ENCODE results near the gene ZFHX3. TPM values are rescaled to one million over a fixed set of nuclear protein-coding genes. Genes with fewer than 3 reads are reported as not detected.

The ZFHX3 gene
- total and polyA plus RNA-seq, 2 experiments from 2014 or later = 6.7 to 12.2 TPM

DNA sequence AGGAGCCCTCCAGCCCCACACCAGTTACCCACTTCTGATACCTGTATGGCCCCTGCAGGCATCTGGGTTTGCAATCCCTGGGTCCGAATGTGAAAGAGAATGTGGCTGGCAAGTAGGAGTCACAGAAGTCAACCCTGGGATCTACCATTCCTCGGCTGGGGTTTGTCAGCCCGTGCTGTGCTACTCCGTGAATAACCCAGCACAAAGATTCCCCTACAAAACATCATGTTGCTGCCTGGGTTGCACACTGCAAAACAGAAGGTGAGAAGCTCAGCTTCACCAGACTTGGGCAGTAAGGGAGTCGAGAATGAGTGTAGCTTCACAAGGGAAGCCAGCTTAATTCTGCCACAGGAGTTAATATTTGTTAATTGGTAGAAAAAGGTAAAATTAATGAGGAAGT lies 137.1 kb downstream of the ZFHX3 start:
- no peak overlapping the region for H3K27ac ChIP-seq
- no peaks in the 10 kb centered on the region for H3K36me3 ChIP-seq
- no peaks in the 10 kb centered on the region for H3K27me3 ChIP-seq
- TF ChIP-seq, protein P1, sequence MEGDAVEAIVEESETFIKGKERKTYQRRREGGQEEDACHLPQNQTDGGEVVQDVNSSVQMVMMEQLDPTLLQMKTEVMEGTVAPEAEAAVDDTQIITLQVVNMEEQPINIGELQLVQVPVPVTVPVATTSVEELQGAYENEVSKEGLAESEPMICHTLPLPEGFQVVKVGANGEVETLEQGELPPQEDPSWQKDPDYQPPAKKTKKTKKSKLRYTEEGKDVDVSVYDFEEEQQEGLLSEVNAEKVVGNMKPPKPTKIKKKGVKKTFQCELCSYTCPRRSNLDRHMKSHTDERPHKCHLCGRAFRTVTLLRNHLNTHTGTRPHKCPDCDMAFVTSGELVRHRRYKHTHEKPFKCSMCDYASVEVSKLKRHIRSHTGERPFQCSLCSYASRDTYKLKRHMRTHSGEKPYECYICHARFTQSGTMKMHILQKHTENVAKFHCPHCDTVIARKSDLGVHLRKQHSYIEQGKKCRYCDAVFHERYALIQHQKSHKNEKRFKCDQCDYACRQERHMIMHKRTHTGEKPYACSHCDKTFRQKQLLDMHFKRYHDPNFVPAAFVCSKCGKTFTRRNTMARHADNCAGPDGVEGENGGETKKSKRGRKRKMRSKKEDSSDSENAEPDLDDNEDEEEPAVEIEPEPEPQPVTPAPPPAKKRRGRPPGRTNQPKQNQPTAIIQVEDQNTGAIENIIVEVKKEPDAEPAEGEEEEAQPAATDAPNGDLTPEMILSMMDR (IDR thresholded peaks at IDR 0.05; ENCODE audit: low read depth, low read length) = no peak
- no peaks in the 10 kb centered on the region for H3K9me3 ChIP-seq (ENCODE audit: low read depth)
- no peak overlapping the region for H3K4me3 ChIP-seq
- H3K4me1 ChIP-seq (ENCODE audit: low read depth) = no peaks in the 10 kb centered on the region
- no peak for DNase-seq (ENCODE audit: low read depth in 1 of 2, low spot score in 1 of 2)

DNA sequence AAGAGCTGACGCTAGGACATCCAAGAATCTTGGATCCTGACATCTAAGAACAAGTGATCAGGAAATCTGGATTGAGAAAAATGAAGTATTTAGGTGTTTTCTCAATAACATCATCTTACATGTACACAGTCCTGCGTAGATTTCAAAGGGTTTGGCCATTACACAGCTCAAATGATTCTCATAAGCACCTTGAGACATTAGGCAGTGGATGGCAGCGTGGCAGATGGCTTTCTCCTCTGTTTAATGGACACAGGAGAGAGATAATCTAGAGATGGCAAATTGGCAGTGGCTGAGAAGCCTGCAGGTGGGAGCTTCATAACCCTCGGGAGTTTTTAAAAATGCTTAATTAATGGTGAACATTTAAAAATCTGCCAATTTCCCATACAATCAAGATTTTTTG lies 137.5 kb downstream of the ZFHX3 start:
- H3K27me3 ChIP-seq = no peaks in the 10 kb centered on the region
- no peaks in the 10 kb centered on the region for H3K9me3 ChIP-seq (ENCODE audit: low read depth)
- H3K4me1 ChIP-seq (ENCODE audit: low read depth) = no peaks in the 10 kb centered on the region
- no peak overlapping the region for H3K27ac ChIP-seq
- TF ChIP-seq, protein P1 (IDR thresholded peaks at IDR 0.05; ENCODE audit: low read depth, low read length) = no peak
- no peak overlapping the region for H3K4me3 ChIP-seq
- DNase-seq (ENCODE audit: low read depth in 1 of 2, low spot score in 1 of 2) = no peak
- no peaks in the 10 kb centered on the region for H3K36me3 ChIP-seq

DNA sequence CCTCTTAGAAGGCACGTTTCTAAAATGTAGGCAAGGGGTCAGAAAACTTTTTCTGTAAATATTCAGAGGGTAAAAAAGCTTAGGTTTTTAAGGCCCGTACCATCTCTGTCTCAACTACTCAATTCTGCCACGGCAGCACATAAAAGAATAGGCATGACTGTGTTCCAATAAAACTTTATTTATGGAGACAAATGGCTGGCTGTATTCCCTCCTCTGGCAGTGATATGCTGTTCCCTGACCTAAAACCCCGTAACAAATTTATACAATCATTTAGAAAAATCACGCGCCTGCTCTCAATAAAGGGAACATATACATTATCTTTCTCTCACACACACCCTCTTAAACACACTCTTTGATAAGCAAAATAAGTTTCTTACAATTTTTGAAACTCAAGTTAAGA lies 138.7 kb downstream of the ZFHX3 start:
- Histone ChIP-seq H3K9me3 (ENCODE audit: low read depth) (no peaks in the 10 kb centered on the region), H3K4me3 (no peak overlapping the region), H3K27ac (no peak overlapping the region), H3K27me3 (no peaks in the 10 kb centered on the region), H3K36me3 (no peaks in the 10 kb centered on the region), H3K4me1 (ENCODE audit: low read depth) (no peaks in the 10 kb centered on the region)
- TF ChIP-seq, protein P1 (IDR thresholded peaks at IDR 0.05; ENCODE audit: low read depth, low read length) = no peak
- no peak for DNase-seq (ENCODE audit: low read depth in 1 of 2, low spot score in 1 of 2)

DNA sequence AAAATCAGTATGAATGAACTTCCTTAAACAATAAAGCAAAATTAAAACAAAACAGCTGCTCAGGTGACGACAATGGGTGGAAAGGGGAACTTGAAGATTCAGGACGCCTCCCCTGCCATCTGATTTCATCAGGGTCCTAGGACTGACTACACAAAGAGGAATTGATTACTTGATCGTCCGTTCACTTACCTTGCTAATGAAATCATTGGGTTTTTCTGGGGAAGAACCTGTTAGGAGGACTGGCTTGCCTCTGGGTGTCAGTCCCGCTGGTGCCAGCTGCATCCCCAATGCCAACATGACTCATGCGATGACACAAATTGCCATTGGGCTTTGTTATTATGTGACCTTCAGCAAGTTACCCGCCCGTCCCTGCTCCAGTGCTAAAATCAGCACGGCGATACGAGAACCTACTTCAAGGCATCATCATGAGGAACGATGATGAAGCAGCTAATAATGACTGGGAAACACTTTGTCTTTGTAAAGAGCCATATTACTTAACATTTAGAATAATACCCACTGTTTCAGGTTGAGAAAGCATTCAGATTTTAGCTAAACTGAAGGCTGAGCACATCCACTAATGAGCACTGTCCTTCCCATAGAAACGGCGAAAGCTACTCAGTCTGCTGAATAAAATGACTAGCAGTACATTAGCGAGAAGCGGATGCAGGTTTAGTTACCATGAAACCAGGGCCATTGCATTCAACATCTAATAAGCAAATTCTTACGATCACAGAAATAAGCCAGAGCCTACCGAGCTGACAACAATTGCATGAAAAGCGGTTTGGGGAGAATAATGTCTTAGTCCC lies 139.4 kb downstream of the ZFHX3 start:
- TF ChIP-seq, protein P1 (IDR thresholded peaks at IDR 0.05; ENCODE audit: low read depth, low read length) = no peak
- no peaks in the 10 kb centered on the region for H3K9me3 ChIP-seq (ENCODE audit: low read depth)
- no peak overlapping the region for H3K27ac ChIP-seq
- DNase-seq (ENCODE audit: low read depth in 1 of 2, low spot score in 1 of 2) = no peak
- no peak overlapping the region for H3K4me3 ChIP-seq
- no peaks in the 10 kb centered on the region for H3K36me3 ChIP-seq
- no peaks in the 10 kb centered on the region for H3K27me3 ChIP-seq
- H3K4me1 ChIP-seq (ENCODE audit: low read depth) = no peaks in the 10 kb centered on the region

DNA sequence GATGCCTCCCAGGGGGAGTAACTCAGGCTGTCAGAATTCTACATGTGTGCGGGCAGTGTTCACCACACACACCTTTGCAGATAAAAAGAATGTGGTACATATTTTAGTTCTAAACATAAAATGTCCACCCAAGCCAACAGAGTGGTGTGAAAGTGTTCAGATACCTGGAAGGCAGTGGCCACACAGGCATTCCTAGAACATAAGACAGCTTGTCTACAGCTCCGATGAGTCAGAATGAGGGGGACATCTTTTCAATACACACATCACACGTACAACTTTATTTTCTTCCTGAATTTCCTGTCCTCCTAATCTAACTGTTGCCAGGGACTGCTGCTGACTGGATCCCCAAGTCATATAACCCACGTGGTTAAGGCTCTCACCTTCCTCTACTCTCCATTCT lies 142.3 kb downstream of the ZFHX3 start:
- peaks cover 6% of the 10 kb centered on the region for H3K4me1 ChIP-seq (ENCODE audit: low read depth)
- H3K36me3 ChIP-seq = no peaks in the 10 kb centered on the region
- H3K9me3 ChIP-seq (ENCODE audit: low read depth) = no peaks in the 10 kb centered on the region
- H3K27me3 ChIP-seq = no peaks in the 10 kb centered on the region
- H3K4me3 ChIP-seq = no peak overlapping the region
- TF ChIP-seq, protein P1 (IDR thresholded peaks at IDR 0.05; ENCODE audit: low read depth, low read length) = no peak
- DNase-seq (ENCODE audit: low read depth in 1 of 2, low spot score in 1 of 2) = no peak
- no peak overlapping the region for H3K27ac ChIP-seq

All from cardiac muscle cell (in vitro differentiated cells and primary cell).